Hepatocyte (in vitro differentiated cells): ENCODE results near the gene DLG2. TPM values are rescaled to one million over a fixed set of nuclear protein-coding genes. Genes with fewer than 3 reads are reported as not detected.

Source experiments
- DNase-seq: peaks from one replicate; pipeline ENCODE4 v3.0.0-alpha.2; 2016; ENCODE audit warnings: low spot score
- H2AFZ ChIP-seq: fragments of 200-600 bp; sonication (generic); 2 replicates; pipeline ENCODE4 v1.6.0; 2016; ENCODE audit warnings: antibody characterized with exemption, mild to moderate bottlenecking
- H3K27ac ChIP-seq: fragments of 200-600 bp; sonication (generic); 2 replicates; pipeline ENCODE4 v1.5.1; 2016; ENCODE audit warnings: mild to moderate bottlenecking
- H3K27me3 ChIP-seq: fragments of 200-600 bp; sonication (generic); 2 replicates; pipeline ENCODE4 v1.6.1; 2016
- H3K36me3 ChIP-seq: fragments of 200-600 bp; sonication (generic); replicated peaks from 2 replicates; pipeline ENCODE4 v1.5.1; 2016; ENCODE audit warnings: low read depth; ENCODE audit not compliant: insufficient read depth
- H3K4me1 ChIP-seq: fragments of 200-600 bp; sonication (generic); 2 replicates; pipeline ENCODE4 v1.5.1; 2016; ENCODE audit warnings: mild to moderate bottlenecking, moderate library complexity; ENCODE audit not compliant: insufficient read depth
- H3K4me2 ChIP-seq: fragments of 200-600 bp; sonication (generic); 2 replicates; pipeline ENCODE4 v1.6.0; 2016
- H3K4me3 ChIP-seq: fragments of 200-600 bp; sonication (generic); 2 replicates; pipeline ENCODE4 v1.5.1; 2016; ENCODE audit warnings: mild to moderate bottlenecking
- H3K79me2 ChIP-seq: fragments of 200-600 bp; sonication (generic); 2 replicates; pipeline ENCODE4 v1.6.0; 2017; ENCODE audit warnings: mild to moderate bottlenecking
- H3K9me2 ChIP-seq: fragments of 200-600 bp; sonication (generic); replicated peaks from 2 replicates; pipeline ENCODE4 v1.6.0; 2017; ENCODE audit warnings: mild to moderate bottlenecking; ENCODE audit not compliant: insufficient read depth
- H3K9me3 ChIP-seq: fragments of 200-600 bp; sonication (generic); 2 replicates; pipeline ENCODE4 v1.5.1; 2016; ENCODE audit warnings: low read depth, mild to moderate bottlenecking
- H4K20me1 ChIP-seq: fragments of 200-600 bp; sonication (generic); 2 replicates; pipeline ENCODE4 v1.6.0; 2016; ENCODE audit warnings: mild to moderate bottlenecking; ENCODE audit not compliant: insufficient read depth, poor library complexity, severe bottlenecking
- CTCF ChIP-seq: fragments of 200-600 bp; sonication (generic); IDR thresholded peaks from 2 replicates; pipeline ENCODE4 v1.5.1; 2016; ENCODE audit warnings: antibody characterized with exemption, mild to moderate bottlenecking; ENCODE audit not compliant: poor library complexity
- EZH2 ChIP-seq: fragments of 200-600 bp; sonication (generic); IDR thresholded peaks from 2 replicates; pipeline ENCODE4 v1.6.1; 2016; ENCODE audit warnings: antibody characterized with exemption, mild to moderate bottlenecking, borderline replicate concordance
- EZH2phosphoT487 ChIP-seq: fragments of 200-600 bp; sonication (generic); IDR thresholded peaks from one replicate; pipeline ENCODE4 v1.6.1; 2018; ENCODE audit warnings: antibody characterized with exemption, mild to moderate bottlenecking, low read depth, moderate library complexity; ENCODE audit not compliant: unreplicated experiment, severe bottlenecking
- WGBS: methylation state at CpG from one replicate; pipeline ENCODE4 v1.1.6; 2016; ENCODE audit warnings: low lambda C conversion rate; ENCODE audit errors: missing lambda C conversion rate; 5-methylcytosine and 5-hydroxymethylcytosine counted together
- polyA plus RNA-seq: library from polyadenylated mRNA; unstranded; fragments of >200 nt; fragmentation: Nextera tagmentation; extraction: Ambion mirVana; gene quantifications from 2 replicates; pipeline ENCODE4 v1.2.1, GENCODE V29; 2016
- total RNA-seq: library from RNA; depleted of rRNA; stranded (reverse); fragments of >200 nt; gene quantifications from 2 replicates; pipeline ENCODE4 v1.2.3, GENCODE V29; 2014

Gene DLG2
- total and polyA plus RNA-seq, 2 experiments from 2014 or later, result 2.6 to 6.8 TPM

- Histone ChIP-seq H3K4me3 (no peak overlapping the region), H3K4me2 (no peak overlapping the region), H3K27me3 (no peaks in the 10 kb centered on the region), H3K9me2 (no peaks in the 10 kb centered on the region), H3K79me2 (no peaks in the 10 kb centered on the region), H3K36me3 (no peaks in the 10 kb centered on the region), H3K9me3 (no peaks in the 10 kb centered on the region), H2AFZ (no peak overlapping the region), H3K27ac (no peak overlapping the region), H3K4me1 (no peaks in the 10 kb centered on the region), H4K20me1 (no peaks in the 10 kb centered on the region)
- WGBS, result 63% methylated on average over 8 of the region's 8 CpGs
- DNase-seq, result peak; percentile 31
- no peak for TF ChIP-seq EZH2
- peak; percentile 29 for TF ChIP-seq CTCF
Observed at GRCh38 chr11:83521647-83522596, 2105.2 kb downstream of the DLG2 start.

DNA sequence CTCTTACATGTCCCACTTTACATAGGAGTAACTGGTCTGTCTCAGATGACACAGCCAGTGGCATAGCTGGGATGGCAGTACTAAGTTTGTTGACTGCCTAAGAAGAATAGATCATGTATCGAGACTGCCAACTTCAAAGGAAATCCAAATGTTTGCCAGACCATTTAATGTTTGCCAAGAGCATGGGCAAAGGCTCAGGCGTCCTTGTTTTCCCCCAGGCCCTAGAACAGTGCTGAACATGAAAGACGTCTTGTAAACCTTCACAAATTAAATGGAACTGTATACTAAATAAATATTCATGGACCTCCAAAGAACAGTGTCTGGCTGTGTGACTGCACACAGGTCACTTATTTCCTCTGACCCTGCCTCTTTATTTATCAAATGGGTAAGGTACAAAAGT, 2106.3 kb downstream of the DLG2 start:
- Histone ChIP-seq H3K4me3 (no peak overlapping the region), H3K27ac (no peak overlapping the region), H3K36me3 (no peaks in the 10 kb centered on the region), H3K27me3 (no peaks in the 10 kb centered on the region), H3K79me2 (no peaks in the 10 kb centered on the region), H3K9me3 (no peaks in the 10 kb centered on the region), H3K4me2 (no peak overlapping the region), H3K4me1 (no peaks in the 10 kb centered on the region), H3K9me2 (no peaks in the 10 kb centered on the region), H2AFZ (no peak overlapping the region), H4K20me1 (no peaks in the 10 kb centered on the region)
- TF ChIP-seq EZH2 (no peak), CTCF (no peak), EZH2phosphoT487 (no peak)
- DNase-seq, result no peak
- 41% methylated on average over 3 of the region's 3 CpGs for WGBS

- TF ChIP-seq CTCF, result no peak
- no peak for TF ChIP-seq EZH2phosphoT487
- TF ChIP-seq EZH2, result no peak
- Histone ChIP-seq H3K9me2 (no peaks in the 10 kb centered on the region), H3K4me3 (no peak overlapping the region), H4K20me1 (no peaks in the 10 kb centered on the region), H2AFZ (no peak overlapping the region), H3K79me2 (no peaks in the 10 kb centered on the region), H3K27ac (no peak overlapping the region), H3K9me3 (no peaks in the 10 kb centered on the region), H3K36me3 (no peaks in the 10 kb centered on the region), H3K27me3 (no peaks in the 10 kb centered on the region), H3K4me1 (peaks cover 14% of the 10 kb centered on the region), H3K4me2 (no peak overlapping the region)
- no peak for DNase-seq
- WGBS, result 62% methylated on average over 2 of the region's 2 CpGs
Observed at GRCh38 chr11:83511646-83512045, 2115.5 kb downstream of the DLG2 start.
